HG02870 (cell line): ENCODE data around the gene RNASEH1.

Source experiments
- ATAC-seq: cut with Tn5 transposase; IDR thresholded peaks from one replicate; pipeline ENCODE4 v1.9.1; 2021; ENCODE audit warnings: mild to moderate bottlenecking, moderate library complexity; ENCODE audit not compliant: unreplicated experiment

Gene RNASEH1

GRCh38 chr2:3558205-3559014 lies at the start of gene RNASEH1:
RNASEH1 (minus strand) TSS chr2:3558333; CDS start chr2:3558260, 73 bp downstream.
- ATAC-seq = peak; percentile 94

- ATAC-seq = no peak
These were observed 48.5 kb upstream of the RNASEH1 start for GRCh38 chr2:3606370-3607201.

GRCh38 chr2:3606028-3606369 lies 47.9 kb upstream of the RNASEH1 start:
- no peak for ATAC-seq

GRCh38 chr2:3604991-3605961 lies 47.1 kb upstream of the RNASEH1 start:
- no peak for ATAC-seq

- no peak for ATAC-seq
These were observed 46.2 kb upstream of the RNASEH1 start for GRCh38 chr2:3604207-3604877.

GRCh38 chr2:3603536-3604206 lies 45.5 kb upstream of the RNASEH1 start:
- ATAC-seq = no peak

GRCh38 chr2:3602553-3603339 lies 44.6 kb upstream of the RNASEH1 start:
- no peak for ATAC-seq

- no peak for ATAC-seq
These were observed 43.6 kb upstream of the RNASEH1 start for GRCh38 chr2:3601561-3602271.

- no peak for ATAC-seq
These were observed 42.2 kb upstream of the RNASEH1 start for GRCh38 chr2:3600256-3600855.

GRCh38 chr2:3598912-3599854 lies 41.0 kb upstream of the RNASEH1 start:
- no peak for ATAC-seq

- no peak for ATAC-seq
These were observed 40.2 kb upstream of the RNASEH1 start for GRCh38 chr2:3598197-3598910.

- peak; percentile 61 for ATAC-seq
These were observed 39.4 kb upstream of the RNASEH1 start for GRCh38 chr2:3597567-3597966.

GRCh38 chr2:3596901-3597417 lies 38.8 kb upstream of the RNASEH1 start:
- no peak for ATAC-seq

- peak; percentile 93 for ATAC-seq
These were observed 37.9 kb upstream of the RNASEH1 start for GRCh38 chr2:3595985-3596384.

- ATAC-seq = no peak
These were observed 37.3 kb upstream of the RNASEH1 start for GRCh38 chr2:3595404-3595803.
